ENCODE results near the gene NRP2. TPM values are rescaled to one million over a fixed set of nuclear protein-coding genes. Genes with fewer than 3 reads are reported as not detected.

The NRP2 gene
- polyA plus RNA-seq, 2 of the 4 experiments (the other 2 are of a cell fraction) = 144 to 159 TPM

GRCh38 chr2:205738117-205738968, 56.0 kb downstream of the NRP2 start:
- Histone ChIP-seq H3K27ac (peak overlapping the region in 1 of 2 experiments; percentile 63; a peak in 3 of 6 replicates), H3K4me1 (peaks cover 34% of the 10 kb centered on the region), H3K9me3 (no peaks in the 10 kb centered on the region), H3K4me2 (no peak overlapping the region), H3K4me3 (no peak overlapping the region)
- no peak for TF ChIP-seq ZFP36 (IDR thresholded peaks at IDR 0.05; ENCODE audit: borderline replicate concordance, partially characterized antibody)
- TF ChIP-seq ZSCAN20 (CRISPR knock-in tag; IDR thresholded peaks at IDR 0.05) = no peak
- TF ChIP-seq CBX8 (IDR thresholded peaks at IDR 0.05) = no peak
- TF ChIP-seq JUN (IDR thresholded peaks at IDR 0.05) = no peak
- TF ChIP-seq BCL3 (IDR thresholded peaks at IDR 0.05) = no peak
- TF ChIP-seq EHF (CRISPR knock-in tag; IDR thresholded peaks at IDR 0.05) = no peak
- TF ChIP-seq, protein P1, sequence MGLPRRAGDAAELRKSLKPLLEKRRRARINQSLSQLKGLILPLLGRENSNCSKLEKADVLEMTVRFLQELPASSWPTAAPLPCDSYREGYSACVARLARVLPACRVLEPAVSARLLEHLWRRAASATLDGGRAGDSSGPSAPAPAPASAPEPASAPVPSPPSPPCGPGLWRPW (IDR thresholded peaks at IDR 0.05) = no peak
- no peak for TF ChIP-seq CBX2 (IDR thresholded peaks at IDR 0.05; ENCODE audit: borderline replicate concordance, low read depth)
- TF ChIP-seq JUNB (IDR thresholded peaks at IDR 0.05) = no peak
- no peak for TF ChIP-seq ZNF302 (CRISPR knock-in tag; IDR thresholded peaks at IDR 0.05)
- TF ChIP-seq POLR2A (IDR thresholded peaks at IDR 0.05; ENCODE audit: low read length) = no peak
- TF ChIP-seq RNF2 (IDR thresholded peaks at IDR 0.05; ENCODE audit: borderline replicate concordance, low read depth) = no peak
- TF ChIP-seq SMC3 (IDR thresholded peaks at IDR 0.05) = no peak
- TF ChIP-seq GATA3 (IDR thresholded peaks at IDR 0.05; ENCODE audit: borderline replicate concordance) = no peak
- TF ChIP-seq, protein P2, sequence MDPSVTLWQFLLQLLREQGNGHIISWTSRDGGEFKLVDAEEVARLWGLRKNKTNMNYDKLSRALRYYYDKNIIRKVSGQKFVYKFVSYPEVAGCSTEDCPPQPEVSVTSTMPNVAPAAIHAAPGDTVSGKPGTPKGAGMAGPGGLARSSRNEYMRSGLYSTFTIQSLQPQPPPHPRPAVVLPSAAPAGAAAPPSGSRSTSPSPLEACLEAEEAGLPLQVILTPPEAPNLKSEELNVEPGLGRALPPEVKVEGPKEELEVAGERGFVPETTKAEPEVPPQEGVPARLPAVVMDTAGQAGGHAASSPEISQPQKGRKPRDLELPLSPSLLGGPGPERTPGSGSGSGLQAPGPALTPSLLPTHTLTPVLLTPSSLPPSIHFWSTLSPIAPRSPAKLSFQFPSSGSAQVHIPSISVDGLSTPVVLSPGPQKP (IDR thresholded peaks at IDR 0.05; ENCODE audit: low read depth, low read length) = no peak
- TF ChIP-seq CEBPB (IDR thresholded peaks at IDR 0.05) = no peak
- DNase-seq (ENCODE audit: low read depth in 1 of 2, low spot score in 1 of 2) = no peak
- no peak for FAIRE-seq
- POLR2A ChIA-PET = no interaction called here
- ATAC-seq = no peak
- CTCF ChIA-PET = interaction anchor here (0.8 to 1.5 kb wide), 4 partner anchors 8 to 59 kb away, joined by 3 to 4 read pairs (median 4); no protein-coding TSS in a partner anchor
- 94% methylated on average over 15 of the region's 15 CpGs for WGBS (ENCODE audit: missing lambda C conversion rate)

GRCh38 chr2:205739620-205740019, 57.3 kb downstream of the NRP2 start:
- Histone ChIP-seq H3K4me2 (no peak overlapping the region), H3K9me3 (no peaks in the 10 kb centered on the region), H3K4me3 (no peak overlapping the region), H3K27ac (peak overlapping the region in 1 of 2 experiments; percentile 48; a peak in 2 of 6 replicates), H3K4me1 (peaks cover 22% of the 10 kb centered on the region)
- FAIRE-seq (no peak), ATAC-seq (no peak), DNase-seq (ENCODE audit: low read depth in 1 of 2, low spot score in 1 of 2) (no peak)
- TF ChIP-seq RNF2 (IDR thresholded peaks at IDR 0.05; ENCODE audit: borderline replicate concordance, low read depth) = no peak
- TF ChIP-seq FOSL2 (IDR thresholded peaks at IDR 0.05) = no peak
- no peak for TF ChIP-seq FOSL2 (CRISPR knock-in tag; IDR thresholded peaks at IDR 0.05)
- no peak for TF ChIP-seq POLR2AphosphoS2 (conservative IDR thresholded peaks at IDR 0.05; ENCODE audit: low read length)
- TF ChIP-seq ZNF302 (CRISPR knock-in tag; IDR thresholded peaks at IDR 0.05) = no peak
- no peak for TF ChIP-seq BCL3 (IDR thresholded peaks at IDR 0.05)
- no peak for TF ChIP-seq TFCP2L1 (CRISPR knock-in tag; IDR thresholded peaks at IDR 0.05)
- TF ChIP-seq USF2 (IDR thresholded peaks at IDR 0.05) = no peak
- TF ChIP-seq, protein P2 (IDR thresholded peaks at IDR 0.05; ENCODE audit: low read depth, low read length) = no peak
- TF ChIP-seq RARB (CRISPR knock-in tag; IDR thresholded peaks at IDR 0.05) = no peak
- no peak for TF ChIP-seq NR3C1 (IDR thresholded peaks at IDR 0.05)
- TF ChIP-seq EP300 (IDR thresholded peaks at IDR 0.05) = no peak
- TF ChIP-seq, protein P1 (IDR thresholded peaks at IDR 0.05) = no peak
- CTCF ChIA-PET = interaction anchor here (0.6 to 1.1 kb wide), 2 partner anchors 186 to 205 kb away, joined by 3 to 4 read pairs; no protein-coding TSS in a partner anchor
- POLR2A ChIA-PET = interaction anchor here (0.7 kb wide), 1 partner anchor 62 kb away, joined by 3 read pairs; no protein-coding TSS in a partner anchor
- WGBS (ENCODE audit: missing lambda C conversion rate) = 100% methylated on average over 1 of the region's 1 CpG

Measured in A549 (cell line).